Measurements from ENCODE around the gene CASKIN1.

The CASKIN1 gene

GRCh38 chr16:2176047-2176446 lies 20.4 kb downstream of the CASKIN1 start:
- no peak for DNase-seq (ENCODE audit: low spot score)

- DNase-seq (ENCODE audit: low spot score) = no peak
Observed at GRCh38 chr16:2175454-2175853, 21.0 kb downstream of the CASKIN1 start.

GRCh38 chr16:2174396-2175131 lies 21.8 kb downstream of the CASKIN1 start:
- DNase-seq (ENCODE audit: low spot score) = no peak

- DNase-seq (ENCODE audit: low spot score) = no peak
Observed at GRCh38 chr16:2173916-2174315, 22.5 kb downstream of the CASKIN1 start.

GRCh38 chr16:2173366-2173765 lies 23.0 kb downstream of the CASKIN1 start:
- DNase-seq (ENCODE audit: low spot score) = no peak

GRCh38 chr16:2172688-2173335 lies 23.6 kb downstream of the CASKIN1 start:
- no peak for DNase-seq (ENCODE audit: low spot score)

- DNase-seq (ENCODE audit: low spot score) = no peak
Observed at GRCh38 chr16:2171601-2172178, 24.7 kb downstream of the CASKIN1 start.

- DNase-seq (ENCODE audit: low spot score) = no peak
Observed at GRCh38 chr16:2170587-2171435, 25.6 kb downstream of the CASKIN1 start.

GRCh38 chr16:2170080-2170479 lies 26.3 kb downstream of the CASKIN1 start:
- no peak for DNase-seq (ENCODE audit: low spot score)

- DNase-seq (ENCODE audit: low spot score) = no peak
Observed at GRCh38 chr16:2167068-2167638, 29.3 kb downstream of the CASKIN1 start.

GRCh38 chr16:2166263-2167067 lies 29.9 kb downstream of the CASKIN1 start:
- DNase-seq (ENCODE audit: low spot score) = no peak

- no peak for DNase-seq (ENCODE audit: low spot score)
Observed at GRCh38 chr16:2165861-2166260, 30.5 kb downstream of the CASKIN1 start.

GRCh38 chr16:2163211-2163881 lies 33.1 kb downstream of the CASKIN1 start:
- DNase-seq (ENCODE audit: low spot score) = no peak

GRCh38 chr16:2162676-2163118 lies 33.7 kb downstream of the CASKIN1 start:
- no peak for DNase-seq (ENCODE audit: low spot score)

- no peak for DNase-seq (ENCODE audit: low spot score)
Observed at GRCh38 chr16:2161911-2162310, 34.5 kb downstream of the CASKIN1 start.

- no peak for DNase-seq (ENCODE audit: low spot score)
Observed at GRCh38 chr16:2160915-2161551, 35.4 kb downstream of the CASKIN1 start.

- DNase-seq (ENCODE audit: low spot score) = no peak
Observed at GRCh38 chr16:2159175-2159838, 37.1 kb downstream of the CASKIN1 start.

- DNase-seq (ENCODE audit: low spot score) = no peak
Observed at GRCh38 chr16:2158262-2158638, 38.2 kb downstream of the CASKIN1 start.

- peak; percentile 85 for DNase-seq (ENCODE audit: low spot score)
Observed at GRCh38 chr16:2157480-2158261, 38.7 kb downstream of the CASKIN1 start.

Data from HuH-7 (cell line).